Stimulated activated CD4-positive, alpha-beta T cell treated with anti-CD3 and anti-CD28 coated beads, Interleukin-15, amount 100 ng/mL, for 24 hours (primary cell): Measurements from ENCODE around the gene CASP5.
"Not testable (repeated sequence)": the region's sequence is repeated elsewhere in the genome, so short reads cannot be mapped to it uniquely, and the experiment has no call there.

Experiments
- DNase-seq: peaks from one replicate; pipeline ENCODE4 v3.0.0-alpha.2; 2020

The CASP5 gene

DNA sequence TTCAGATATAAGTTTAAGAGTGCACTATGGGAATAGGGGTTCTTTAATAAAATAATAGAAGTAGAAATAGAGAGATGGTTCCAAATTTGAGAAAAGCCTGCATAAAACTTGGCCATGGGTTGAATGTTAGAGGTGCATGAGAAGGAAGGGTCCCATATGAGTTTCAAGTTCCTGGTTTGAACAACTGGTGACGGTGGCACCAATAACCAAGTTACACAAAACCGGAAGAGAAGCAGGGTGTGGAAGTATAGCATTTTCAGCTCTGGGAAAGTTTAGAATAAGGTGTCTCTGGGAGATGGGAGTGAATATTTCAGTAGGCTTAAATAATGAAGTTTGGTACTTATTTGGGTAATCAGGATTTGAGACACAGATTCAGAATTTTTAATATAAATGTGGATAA lies 9.5 kb upstream of the CASP5 start:
- no peak for DNase-seq

DNA sequence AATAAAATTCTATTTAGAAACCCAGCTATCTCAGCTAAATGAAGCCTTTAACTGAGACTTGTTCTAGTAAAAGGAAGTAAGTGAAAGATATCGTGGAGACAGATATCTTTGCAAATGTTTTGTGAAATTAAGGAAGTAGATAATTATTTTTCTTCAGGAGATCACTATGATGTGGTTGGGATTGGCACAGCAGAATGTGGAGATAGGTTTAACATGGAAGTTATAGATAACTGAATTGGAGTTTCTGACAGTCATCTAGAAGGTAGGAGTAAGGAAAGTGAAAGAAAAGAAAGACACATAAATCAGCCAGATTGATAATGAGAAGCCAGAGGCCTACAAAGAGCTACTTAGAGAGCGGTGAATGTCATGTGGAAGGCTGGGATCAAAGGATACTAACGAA lies 4.7 kb upstream of the CASP5 start:
- DNase-seq: no peak

DNA sequence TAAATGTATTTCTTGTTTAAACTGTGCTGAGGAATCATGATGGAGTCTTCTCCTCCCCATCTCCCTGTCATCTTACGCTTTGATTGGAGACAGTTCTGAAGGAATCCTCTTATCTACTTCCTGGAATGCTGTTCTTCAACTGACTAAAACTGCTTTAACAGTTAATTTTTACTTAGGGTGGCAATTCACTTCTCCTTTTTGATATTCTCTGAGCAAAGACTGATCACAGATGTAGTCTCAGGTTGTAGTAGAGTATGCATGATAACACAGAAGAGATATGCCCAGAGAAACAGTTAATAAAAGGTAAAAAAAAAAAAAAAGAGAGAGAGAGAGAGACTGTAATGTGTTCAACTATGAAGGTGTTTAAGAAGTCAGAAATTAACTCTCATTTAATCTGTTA lies 1.4 kb upstream of the CASP5 start:
- DNase-seq: no peak

DNA sequence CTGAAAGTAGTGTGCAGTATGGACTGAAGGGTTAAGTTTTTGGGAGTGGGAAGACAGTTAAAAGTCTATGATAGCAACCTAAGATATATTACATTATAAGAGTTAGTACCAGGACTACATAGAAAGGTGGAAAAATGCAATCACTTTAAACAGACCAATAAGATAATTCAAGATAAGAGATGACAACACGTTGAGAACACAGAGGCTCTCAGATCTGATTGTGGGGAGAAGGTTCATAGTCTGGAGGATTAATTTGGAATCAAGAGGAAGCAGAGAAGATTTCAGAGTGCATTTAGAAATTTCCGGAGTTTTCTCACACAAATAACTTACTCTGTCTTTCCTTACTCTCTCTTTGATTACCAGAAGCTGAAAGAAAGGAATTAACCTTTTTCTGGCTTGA lies 441 bp downstream of the CASP5 start:
- DNase-seq: no peak

DNA sequence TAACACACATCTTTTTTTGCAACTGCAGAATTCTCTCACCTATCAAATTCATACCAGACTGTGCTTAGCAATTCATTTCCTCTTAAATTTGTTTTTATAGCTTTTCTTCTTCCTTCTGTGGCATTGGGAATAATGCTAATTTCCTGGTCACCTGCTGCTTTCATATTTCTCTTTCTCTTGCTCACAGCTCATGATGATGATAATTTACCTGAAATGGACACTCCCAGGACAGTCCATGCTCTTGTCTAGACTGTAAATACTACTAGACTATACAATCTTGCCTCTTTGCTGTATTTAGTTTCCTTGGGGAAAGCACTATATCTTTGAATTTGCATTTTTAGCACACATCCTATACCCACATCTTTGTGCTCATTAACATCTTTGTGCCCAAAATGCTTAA lies 15.5 kb downstream of the CASP5 start:
- DNase-seq: no peak

- DNase-seq: no peak
Measured at GRCh38 chr11:105005451-105005845, 17.5 kb downstream of the CASP5 start.

DNA sequence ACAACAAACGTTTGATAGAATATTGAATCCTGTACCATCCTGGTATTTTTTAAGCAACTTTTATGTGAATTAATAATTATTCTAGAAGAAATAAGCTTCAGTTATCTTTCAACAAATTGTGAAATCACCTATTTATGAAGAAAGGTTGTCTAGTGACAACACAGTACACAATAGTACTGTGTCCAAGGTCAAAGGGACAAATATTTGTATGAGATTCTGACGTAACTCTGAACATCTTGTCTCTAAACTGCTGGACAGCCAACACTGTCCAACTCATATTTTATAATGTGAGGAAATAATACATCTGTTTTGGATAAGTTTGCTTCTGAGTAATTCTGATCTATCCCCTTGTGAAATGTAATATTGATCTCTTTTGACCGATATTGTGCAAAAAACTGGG lies 18.9 kb downstream of the CASP5 start:
- no peak for DNase-seq

DNA sequence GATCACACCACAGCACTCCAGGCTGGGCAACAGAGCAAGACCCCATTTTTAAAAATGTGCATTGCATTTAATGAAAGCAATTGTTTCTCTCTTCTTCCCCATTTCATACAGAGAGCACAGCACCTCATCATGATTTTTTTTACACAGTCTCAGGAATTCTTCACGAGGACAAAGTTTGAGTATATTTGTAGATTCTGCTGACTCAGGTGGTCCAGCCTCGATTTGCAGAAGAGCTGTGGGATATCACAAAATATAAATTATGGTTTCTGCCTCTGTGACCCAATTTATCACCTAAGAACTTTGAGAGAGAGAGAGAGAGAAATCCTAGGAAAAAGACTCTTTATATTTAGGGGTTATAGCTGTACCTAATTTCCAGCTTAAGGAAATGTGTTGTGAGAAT lies 19.8 kb downstream of the CASP5 start:
- no peak for DNase-seq

GRCh38 chr11:105000797-105001196 lies 22.2 kb downstream of the CASP5 start:
- peak; percentile 62 for DNase-seq

DNA sequence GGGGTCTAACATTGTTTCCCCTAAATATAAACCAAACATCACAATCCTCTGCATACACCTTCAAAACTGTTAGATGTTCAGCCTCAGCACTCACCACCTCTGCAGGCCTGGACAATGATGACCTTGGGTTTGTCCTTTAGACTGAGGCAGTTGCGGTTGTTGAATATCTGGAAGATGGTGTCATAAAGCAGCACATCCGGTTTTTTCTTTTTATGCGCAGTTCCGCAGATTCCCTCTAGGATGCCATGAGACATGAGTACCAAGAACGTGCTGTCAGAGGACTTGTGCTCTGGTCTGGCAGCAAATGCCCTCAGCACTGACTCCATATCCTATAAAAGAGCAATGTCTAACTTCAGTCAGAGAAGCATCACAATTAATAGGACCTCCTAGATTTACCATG lies 22.8 kb downstream of the CASP5 start:
- peak; percentile 7 for DNase-seq

DNA sequence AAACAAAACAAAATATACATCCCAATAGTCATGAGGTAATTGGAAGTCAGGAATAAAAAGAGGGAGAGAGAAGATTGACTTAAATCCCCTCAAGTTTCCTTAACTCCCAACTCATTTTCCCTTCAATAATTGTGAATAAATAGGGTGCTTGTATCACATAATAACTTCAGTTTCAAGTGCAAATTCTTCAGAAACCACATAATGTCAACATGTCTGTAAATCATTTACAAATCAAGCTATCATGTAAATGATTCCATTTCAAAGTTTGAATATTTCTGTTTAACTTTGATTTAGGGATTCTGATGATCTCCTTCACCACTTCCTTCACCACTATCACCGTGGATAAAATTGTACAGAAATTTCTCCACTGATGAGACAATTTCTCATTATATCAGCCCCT lies 23.2 kb downstream of the CASP5 start:
- DNase-seq: no peak

DNA sequence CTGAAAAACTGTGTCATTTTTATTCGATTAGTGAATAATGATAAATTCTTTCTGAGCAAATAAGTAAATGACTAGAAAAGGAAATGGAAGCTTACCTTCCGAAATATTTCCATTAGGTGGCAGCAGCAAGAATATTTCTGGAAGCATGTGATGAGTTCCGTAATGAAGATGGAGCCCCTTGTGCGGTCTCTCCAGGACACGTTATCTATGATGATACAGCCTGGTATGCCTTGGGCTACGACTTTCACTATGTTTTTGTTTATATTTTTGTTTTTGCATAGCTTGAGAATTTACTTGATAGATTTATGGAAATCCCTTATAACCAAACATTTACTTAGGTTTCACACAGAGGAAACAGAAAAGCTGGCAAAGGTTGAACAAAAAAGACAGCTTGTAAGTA lies 25.7 kb downstream of the CASP5 start:
- no peak for DNase-seq

DNA sequence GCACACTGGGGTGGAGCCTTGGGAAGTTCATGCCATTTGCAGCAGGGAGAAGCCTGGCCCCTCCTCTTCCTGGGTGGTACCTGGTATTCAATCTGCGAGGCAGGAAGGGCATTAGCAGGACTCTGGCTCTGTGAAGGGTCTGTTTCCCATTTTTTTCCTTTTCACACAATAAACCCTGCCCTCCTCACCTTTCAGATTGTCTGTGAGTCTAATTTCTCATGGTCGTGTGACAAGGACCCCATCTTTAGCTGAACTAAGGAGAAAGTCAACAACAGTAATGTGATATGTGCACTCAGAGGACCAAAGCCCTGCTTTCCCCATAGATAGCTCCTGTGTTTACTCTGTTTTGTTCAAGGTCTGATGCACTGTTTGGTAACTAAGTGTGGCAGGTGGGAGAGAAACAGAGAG lies 28.0 kb downstream of the CASP5 start:
- DNase-seq: no peak

GRCh38 chr11:104992781-104993180 lies 30.2 kb downstream of the CASP5 start:
- DNase-seq: no peak

DNA sequence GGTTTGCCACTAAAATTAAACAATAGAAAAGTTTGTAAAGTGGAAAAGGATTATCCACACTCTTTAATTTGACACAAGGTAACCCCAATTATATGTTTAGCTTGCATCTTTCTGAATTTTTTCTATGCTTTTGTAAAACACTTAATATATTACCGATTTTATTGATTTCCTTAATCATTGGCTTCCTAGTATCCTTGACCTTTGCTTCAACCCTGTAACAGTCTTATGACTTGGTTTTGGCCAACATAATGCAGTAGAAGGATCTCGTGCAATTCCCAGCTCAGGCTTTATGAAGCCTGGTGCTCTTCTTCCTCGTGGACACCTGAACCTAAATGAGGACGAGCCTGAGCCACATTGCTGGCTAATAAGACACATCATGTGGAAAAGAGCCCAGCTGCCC lies 31.0 kb downstream of the CASP5 start:
- no peak for DNase-seq

GRCh38 chr11:104984808-104985207 lies 38.2 kb downstream of the CASP5 start:
- DNase-seq: no peak

- DNase-seq: no peak
Measured at GRCh38 chr11:104979839-104980238, 43.1 kb downstream of the CASP5 start.

DNA sequence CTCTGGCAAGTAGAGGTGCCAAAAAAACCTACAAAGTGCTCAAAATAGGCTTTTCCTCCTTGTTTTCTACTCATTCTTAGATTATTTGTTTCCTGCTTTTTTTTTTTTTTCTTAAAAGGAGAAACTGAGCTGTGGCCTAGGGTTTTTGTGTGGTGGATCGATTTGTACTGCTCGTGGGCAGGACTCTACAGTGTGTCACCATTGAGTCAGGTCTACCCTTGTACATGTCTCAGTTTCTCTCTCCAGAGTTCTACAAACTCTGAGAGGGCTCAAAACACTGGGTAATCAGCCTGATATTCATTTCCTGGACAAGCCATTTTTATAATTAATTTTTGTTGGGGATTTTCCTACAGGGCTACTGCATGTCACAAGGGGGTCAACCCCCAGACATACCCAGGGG lies 49.4 kb downstream of the CASP5 start:
- DNase-seq: no peak

GRCh38 chr11:104972924-104973323 lies 50.0 kb downstream of the CASP5 start:
- DNase-seq: not testable (repeated sequence)

- DNase-seq: no peak
Measured at GRCh38 chr11:104970756-104971155, 52.2 kb downstream of the CASP5 start.

DNA sequence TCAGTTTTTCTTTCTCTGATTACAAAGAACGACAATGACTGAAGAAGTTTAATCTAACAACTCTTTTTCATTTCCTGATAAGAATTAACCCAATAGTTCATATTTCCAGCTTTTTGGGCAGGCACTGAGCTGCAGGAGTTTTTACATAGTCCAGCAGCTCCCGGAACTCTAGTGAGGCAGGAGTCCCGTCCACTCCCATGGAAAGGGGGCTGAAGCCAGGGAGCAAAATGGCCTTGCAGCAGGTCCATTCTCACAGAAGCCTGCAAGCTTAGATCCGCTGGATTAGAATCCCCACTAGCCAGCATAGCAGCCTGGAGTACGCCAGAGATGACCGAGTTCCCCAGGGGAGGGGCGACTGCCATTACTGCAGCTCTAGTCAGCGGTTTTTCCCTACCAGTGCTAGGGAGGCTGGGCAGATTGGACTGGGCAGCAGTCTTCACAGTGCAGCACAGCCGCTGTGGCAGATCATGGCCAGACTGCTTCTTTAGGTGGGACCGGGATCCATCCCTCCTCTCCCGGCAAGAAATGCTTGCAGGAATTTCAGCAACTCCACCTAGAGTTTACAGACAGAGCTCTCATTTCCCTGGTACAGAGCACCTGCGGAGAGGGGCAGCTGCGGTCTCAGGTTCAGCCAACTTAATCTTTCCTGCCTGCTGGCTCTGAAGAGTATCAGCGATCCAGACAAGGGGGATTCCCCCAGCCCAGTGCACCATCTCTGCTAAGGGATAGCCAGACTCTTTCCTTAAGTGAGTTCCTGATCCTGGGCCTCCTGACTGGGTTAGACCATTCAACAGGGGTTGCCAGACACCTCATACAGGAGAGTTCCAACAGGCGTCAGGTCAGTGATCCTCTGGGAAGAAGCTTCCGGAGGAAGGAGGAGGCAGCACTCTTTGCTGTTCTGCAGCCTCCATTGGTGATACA lies 53.9 kb downstream of the CASP5 start:
- peak; percentile 6 for DNase-seq

DNA sequence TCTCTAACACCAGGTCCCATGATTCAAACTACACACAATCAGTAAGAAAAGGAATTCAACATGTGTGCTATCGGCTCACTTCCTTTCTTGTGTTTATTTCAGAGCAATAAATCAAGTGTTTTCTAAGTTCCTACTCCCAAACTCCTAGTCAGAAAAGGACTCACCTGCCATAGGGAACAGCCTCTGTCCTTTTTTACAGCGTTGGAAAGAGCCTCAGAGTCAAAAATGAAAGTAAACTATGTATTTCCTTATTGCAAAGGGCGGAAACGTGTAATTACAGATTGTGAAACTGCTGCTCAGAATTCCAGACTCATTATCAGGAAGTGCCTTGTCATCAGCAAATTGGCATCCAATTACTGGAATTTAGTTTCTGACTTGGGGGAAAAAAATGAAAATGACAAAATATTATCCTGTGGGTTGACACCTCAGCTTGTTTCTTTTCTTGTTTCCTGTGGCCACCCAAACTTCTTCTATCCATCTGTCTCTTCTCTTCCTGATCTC lies 54.6 kb downstream of the CASP5 start, which contains the start of gene CASP4:
Gene CASP4, minus strand, starts transcription at position 220 of the 501 bp plus-strand sequence. Its CDS starts 49 bp downstream, at position 171.
- DNase-seq: no peak

DNA sequence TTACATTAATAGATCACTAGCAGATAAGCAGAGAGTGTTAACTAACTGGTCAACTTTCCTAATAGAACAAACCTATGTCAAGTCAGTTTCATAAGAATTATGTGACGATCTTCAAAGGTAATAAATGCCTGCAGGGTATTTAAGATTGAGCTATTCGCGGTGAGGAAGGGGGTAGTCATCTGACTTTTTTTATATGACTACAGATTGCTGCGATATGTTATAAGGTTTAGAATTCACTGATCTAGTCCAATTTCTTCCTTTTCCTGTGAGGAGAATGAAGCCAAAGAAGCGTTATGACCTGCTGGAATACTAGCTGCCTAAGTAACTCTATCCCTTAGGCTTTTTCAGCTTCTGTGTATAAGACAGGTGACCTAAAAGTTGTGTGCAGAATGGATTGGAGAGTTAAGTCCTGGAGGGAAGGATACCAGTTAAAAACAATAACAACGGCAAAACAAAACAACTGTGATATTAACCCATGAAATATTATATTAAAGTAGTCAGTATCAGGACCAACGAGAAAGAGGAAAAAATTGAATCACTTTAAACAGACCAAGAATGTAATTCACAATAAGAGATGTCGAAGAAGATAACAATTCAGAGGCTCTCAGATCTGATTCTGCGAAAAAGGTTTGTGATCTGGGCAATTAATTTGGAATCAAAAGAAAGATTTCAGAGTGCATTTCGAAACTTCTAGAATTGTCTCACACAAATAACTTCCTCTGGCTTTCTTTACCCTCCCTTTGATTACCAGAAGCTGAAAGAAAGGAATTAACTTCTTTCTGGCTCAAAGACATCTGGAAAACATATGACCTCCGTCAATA lies 55.2 kb downstream of the CASP5 start:
- no peak for DNase-seq

DNA sequence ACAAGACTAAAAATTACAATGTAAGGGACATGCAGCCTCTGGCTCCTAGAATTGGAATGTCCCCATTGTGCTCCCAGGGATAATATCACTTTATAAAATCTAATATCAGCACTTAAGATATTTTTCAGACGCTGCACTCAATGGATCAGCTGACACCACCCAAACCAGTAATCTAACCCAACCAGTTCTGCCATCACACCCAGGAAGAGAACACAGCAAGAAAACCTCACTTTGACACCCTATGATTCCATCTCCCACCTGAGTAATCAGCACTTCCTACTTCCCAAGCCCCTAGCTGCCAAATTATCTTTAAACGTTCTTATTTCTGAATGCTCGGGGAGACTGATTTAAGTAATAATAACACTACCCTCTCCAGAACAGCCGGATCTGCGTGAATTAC lies 57.2 kb downstream of the CASP5 start:
- no peak for DNase-seq
